Measurements from ENCODE around the gene ABTB2.

The ABTB2 gene

GRCh38 chr11:34151916-34152845, 205.6 kb downstream of the ABTB2 start:
- Histone ChIP-seq H3K36me3 (ENCODE audit: insufficient read depth, low read length) (peaks cover 68% of the 10 kb centered on the region), H3K4me1 (ENCODE audit: insufficient read depth, low read length) (no peaks in the 10 kb centered on the region), H3K4me3 (ENCODE audit: low read length) (no peak overlapping the region), H3K27me3 (ENCODE audit: insufficient read depth, low read length) (no peaks in the 10 kb centered on the region), H3K27ac (ENCODE audit: low read depth, low read length) (no peak overlapping the region), H3K9ac (ENCODE audit: low read depth, low read length) (no peak overlapping the region), H3K9me3 (ENCODE audit: insufficient read depth, low read depth, low read length) (no peaks in the 10 kb centered on the region)
- WGBS, result 95% methylated on average over 17 of the region's 18 CpGs

GRCh38 chr11:34151166-34151565, 206.6 kb downstream of the ABTB2 start:
- 85% methylated on average over 5 of the region's 5 CpGs for WGBS
- Histone ChIP-seq H3K36me3 (ENCODE audit: insufficient read depth, low read length) (peaks cover 78% of the 10 kb centered on the region), H3K9ac (ENCODE audit: low read depth, low read length) (no peak overlapping the region), H3K27ac (ENCODE audit: low read depth, low read length) (no peak overlapping the region), H3K4me1 (ENCODE audit: insufficient read depth, low read length) (no peaks in the 10 kb centered on the region), H3K27me3 (ENCODE audit: insufficient read depth, low read length) (no peaks in the 10 kb centered on the region), H3K9me3 (ENCODE audit: insufficient read depth, low read depth, low read length) (no peaks in the 10 kb centered on the region), H3K4me3 (ENCODE audit: low read length) (no peak overlapping the region)

- Histone ChIP-seq H3K9me3 (ENCODE audit: insufficient read depth, low read depth, low read length) (no peaks in the 10 kb centered on the region), H3K4me1 (ENCODE audit: insufficient read depth, low read length) (no peaks in the 10 kb centered on the region), H3K4me3 (ENCODE audit: low read length) (no peak overlapping the region), H3K27me3 (ENCODE audit: insufficient read depth, low read length) (no peaks in the 10 kb centered on the region), H3K36me3 (ENCODE audit: insufficient read depth, low read length) (peaks cover 83% of the 10 kb centered on the region), H3K9ac (ENCODE audit: low read depth, low read length) (no peak overlapping the region), H3K27ac (ENCODE audit: low read depth, low read length) (no peak overlapping the region)
- WGBS, result 87% methylated on average over 6 of the region's 6 CpGs
Measured at GRCh38 chr11:34150494-34151151, 207.2 kb downstream of the ABTB2 start.

GRCh38 chr11:34149786-34150185, 208.0 kb downstream of the ABTB2 start:
- peaks cover 90% of the 10 kb centered on the region for H3K36me3 ChIP-seq (ENCODE audit: insufficient read depth, low read length)
- H3K27me3 ChIP-seq (ENCODE audit: insufficient read depth, low read length), result no peaks in the 10 kb centered on the region
- 89% methylated on average over 13 of the region's 13 CpGs for WGBS
- no peak overlapping the region for H3K4me3 ChIP-seq (ENCODE audit: low read length)
- H3K9ac ChIP-seq (ENCODE audit: low read depth, low read length), result no peak overlapping the region
- no peaks in the 10 kb centered on the region for H3K9me3 ChIP-seq (ENCODE audit: insufficient read depth, low read depth, low read length)
- no peak overlapping the region for H3K27ac ChIP-seq (ENCODE audit: low read depth, low read length)
- H3K4me1 ChIP-seq (ENCODE audit: insufficient read depth, low read length), result no peaks in the 10 kb centered on the region

- Histone ChIP-seq H3K9me3 (ENCODE audit: insufficient read depth, low read depth, low read length) (no peaks in the 10 kb centered on the region), H3K36me3 (ENCODE audit: insufficient read depth, low read length) (peaks cover 90% of the 10 kb centered on the region), H3K27me3 (ENCODE audit: insufficient read depth, low read length) (no peaks in the 10 kb centered on the region), H3K27ac (ENCODE audit: low read depth, low read length) (no peak overlapping the region), H3K9ac (ENCODE audit: low read depth, low read length) (no peak overlapping the region), H3K4me1 (ENCODE audit: insufficient read depth, low read length) (no peaks in the 10 kb centered on the region), H3K4me3 (ENCODE audit: low read length) (no peak overlapping the region)
- WGBS, result 93% methylated on average over 7 of the region's 7 CpGs
Measured at GRCh38 chr11:34149274-34149673, 208.5 kb downstream of the ABTB2 start.

- peaks cover 93% of the 10 kb centered on the region for H3K36me3 ChIP-seq (ENCODE audit: insufficient read depth, low read length)
- no peaks in the 10 kb centered on the region for H3K4me1 ChIP-seq (ENCODE audit: insufficient read depth, low read length)
- no peak overlapping the region for H3K4me3 ChIP-seq (ENCODE audit: low read length)
- no peak overlapping the region for H3K27ac ChIP-seq (ENCODE audit: low read depth, low read length)
- no peaks in the 10 kb centered on the region for H3K27me3 ChIP-seq (ENCODE audit: insufficient read depth, low read length)
- no peak overlapping the region for H3K9ac ChIP-seq (ENCODE audit: low read depth, low read length)
- 86% methylated on average over 16 of the region's 16 CpGs for WGBS
- no peaks in the 10 kb centered on the region for H3K9me3 ChIP-seq (ENCODE audit: insufficient read depth, low read depth, low read length)
Measured at GRCh38 chr11:34148504-34149165, 209.2 kb downstream of the ABTB2 start.

GRCh38 chr11:34147581-34147980, 210.2 kb downstream of the ABTB2 start:
- Histone ChIP-seq H3K27ac (ENCODE audit: low read depth, low read length) (no peak overlapping the region), H3K27me3 (ENCODE audit: insufficient read depth, low read length) (no peaks in the 10 kb centered on the region), H3K4me1 (ENCODE audit: insufficient read depth, low read length) (no peaks in the 10 kb centered on the region), H3K36me3 (ENCODE audit: insufficient read depth, low read length) (peaks cover 98% of the 10 kb centered on the region), H3K4me3 (ENCODE audit: low read length) (no peak overlapping the region), H3K9me3 (ENCODE audit: insufficient read depth, low read depth, low read length) (no peaks in the 10 kb centered on the region), H3K9ac (ENCODE audit: low read depth, low read length) (no peak overlapping the region)
- WGBS, result 95% methylated on average over 8 of the region's 8 CpGs

GRCh38 chr11:34146866-34147265, 210.9 kb downstream of the ABTB2 start:
- Histone ChIP-seq H3K4me1 (ENCODE audit: insufficient read depth, low read length) (no peaks in the 10 kb centered on the region), H3K4me3 (ENCODE audit: low read length) (no peak overlapping the region), H3K27ac (ENCODE audit: low read depth, low read length) (no peak overlapping the region), H3K9ac (ENCODE audit: low read depth, low read length) (no peak overlapping the region), H3K36me3 (ENCODE audit: insufficient read depth, low read length) (peaks cover 98% of the 10 kb centered on the region), H3K27me3 (ENCODE audit: insufficient read depth, low read length) (no peaks in the 10 kb centered on the region), H3K9me3 (ENCODE audit: insufficient read depth, low read depth, low read length) (no peaks in the 10 kb centered on the region)
- 93% methylated on average over 5 of the region's 5 CpGs for WGBS

- no peak overlapping the region for H3K4me3 ChIP-seq (ENCODE audit: low read length)
- no peak overlapping the region for H3K9ac ChIP-seq (ENCODE audit: low read depth, low read length)
- H3K27ac ChIP-seq (ENCODE audit: low read depth, low read length), result no peak overlapping the region
- H3K9me3 ChIP-seq (ENCODE audit: insufficient read depth, low read depth, low read length), result no peaks in the 10 kb centered on the region
- no peaks in the 10 kb centered on the region for H3K4me1 ChIP-seq (ENCODE audit: insufficient read depth, low read length)
- 97% methylated on average over 12 of the region's 12 CpGs for WGBS
- no peaks in the 10 kb centered on the region for H3K27me3 ChIP-seq (ENCODE audit: insufficient read depth, low read length)
- peaks cover 99% of the 10 kb centered on the region for H3K36me3 ChIP-seq (ENCODE audit: insufficient read depth, low read length)
Measured at GRCh38 chr11:34146411-34146810, 211.4 kb downstream of the ABTB2 start.

GRCh38 chr11:34145847-34146381, 211.9 kb downstream of the ABTB2 start:
- Histone ChIP-seq H3K9ac (ENCODE audit: low read depth, low read length) (no peak overlapping the region), H3K4me3 (ENCODE audit: low read length) (no peak overlapping the region), H3K9me3 (ENCODE audit: insufficient read depth, low read depth, low read length) (no peaks in the 10 kb centered on the region), H3K4me1 (ENCODE audit: insufficient read depth, low read length) (no peaks in the 10 kb centered on the region), H3K36me3 (ENCODE audit: insufficient read depth, low read length) (peaks cover 99% of the 10 kb centered on the region), H3K27me3 (ENCODE audit: insufficient read depth, low read length) (no peaks in the 10 kb centered on the region), H3K27ac (ENCODE audit: low read depth, low read length) (no peak overlapping the region)
- WGBS, result 95% methylated on average over 8 of the region's 8 CpGs

- no peak overlapping the region for H3K4me3 ChIP-seq (ENCODE audit: low read length)
- peaks cover 99% of the 10 kb centered on the region for H3K36me3 ChIP-seq (ENCODE audit: insufficient read depth, low read length)
- no peaks in the 10 kb centered on the region for H3K27me3 ChIP-seq (ENCODE audit: insufficient read depth, low read length)
- H3K9ac ChIP-seq (ENCODE audit: low read depth, low read length), result no peak overlapping the region
- no peaks in the 10 kb centered on the region for H3K9me3 ChIP-seq (ENCODE audit: insufficient read depth, low read depth, low read length)
- H3K27ac ChIP-seq (ENCODE audit: low read depth, low read length), result no peak overlapping the region
- no peaks in the 10 kb centered on the region for H3K4me1 ChIP-seq (ENCODE audit: insufficient read depth, low read length)
- WGBS, result 95% methylated on average over 5 of the region's 5 CpGs
Measured at GRCh38 chr11:34145073-34145472, 212.7 kb downstream of the ABTB2 start.
